ENCODE measurements around the gene TAF4. TPM values are rescaled to one million over a fixed set of nuclear protein-coding genes. Genes with fewer than 3 reads are reported as not detected.

Gene TAF4
- total and polyA plus RNA-seq, 2 donors (not counting 1 experiment from before 2014, with no cell fraction given), result 2.6 to 3.0 TPM

GRCh38 chr20:61976263-61976643 is 89.4 kb downstream of the TAF4 start:
- no peak for TF ChIP-seq EZH2 (IDR thresholded peaks at IDR 0.05; ENCODE audit: low read length, missing control alignments)
- TF ChIP-seq, protein P1, sequence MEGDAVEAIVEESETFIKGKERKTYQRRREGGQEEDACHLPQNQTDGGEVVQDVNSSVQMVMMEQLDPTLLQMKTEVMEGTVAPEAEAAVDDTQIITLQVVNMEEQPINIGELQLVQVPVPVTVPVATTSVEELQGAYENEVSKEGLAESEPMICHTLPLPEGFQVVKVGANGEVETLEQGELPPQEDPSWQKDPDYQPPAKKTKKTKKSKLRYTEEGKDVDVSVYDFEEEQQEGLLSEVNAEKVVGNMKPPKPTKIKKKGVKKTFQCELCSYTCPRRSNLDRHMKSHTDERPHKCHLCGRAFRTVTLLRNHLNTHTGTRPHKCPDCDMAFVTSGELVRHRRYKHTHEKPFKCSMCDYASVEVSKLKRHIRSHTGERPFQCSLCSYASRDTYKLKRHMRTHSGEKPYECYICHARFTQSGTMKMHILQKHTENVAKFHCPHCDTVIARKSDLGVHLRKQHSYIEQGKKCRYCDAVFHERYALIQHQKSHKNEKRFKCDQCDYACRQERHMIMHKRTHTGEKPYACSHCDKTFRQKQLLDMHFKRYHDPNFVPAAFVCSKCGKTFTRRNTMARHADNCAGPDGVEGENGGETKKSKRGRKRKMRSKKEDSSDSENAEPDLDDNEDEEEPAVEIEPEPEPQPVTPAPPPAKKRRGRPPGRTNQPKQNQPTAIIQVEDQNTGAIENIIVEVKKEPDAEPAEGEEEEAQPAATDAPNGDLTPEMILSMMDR (conservative IDR thresholded peaks at IDR 0.05 in 1 of 2, IDR thresholded peaks at IDR 0.05 in 1 of 2; ENCODE audit: low read depth in 1 of 2, low read length in 2 of 2), result no peak
- H3K4me1 ChIP-seq (ENCODE audit: control insufficient read depth, extremely low read depth, insufficient read depth, low read length), result no peaks in the 10 kb centered on the region

GRCh38 chr20:61975407-61976129 is 90.1 kb downstream of the TAF4 start:
- no peak overlapping the region for H3K4me2 ChIP-seq (ENCODE audit: extremely low read depth, insufficient read depth, low read length)
- no peaks in the 10 kb centered on the region for H3K9me3 ChIP-seq (ENCODE audit: control insufficient read depth, insufficient read depth, low read depth, low read length)
- no peak overlapping the region for H3K9ac ChIP-seq (ENCODE audit: insufficient read depth, low read length)
- no peak overlapping the region for H3K4me3 ChIP-seq (replicated peaks in 1 of 4; ENCODE audit: control extremely low read depth in 1 of 4, insufficient read depth in 1 of 4, low read depth in 3 of 4, low read length in 4 of 4)
- H4K20me1 ChIP-seq (ENCODE audit: control insufficient read depth, extremely low read depth, insufficient read depth, low read length), result no peaks in the 10 kb centered on the region
- no peak for DNase-seq (ENCODE audit: low read depth in 2 of 2)
- peaks cover 5% of the 10 kb centered on the region for H3K36me3 ChIP-seq (ENCODE audit: control insufficient read depth, insufficient read depth, low read length)
- H3K4me1 ChIP-seq (ENCODE audit: control insufficient read depth, extremely low read depth, insufficient read depth, low read length), result no peaks in the 10 kb centered on the region
- H2AFZ ChIP-seq (ENCODE audit: low read length), result no peak overlapping the region
- H3K27me3 ChIP-seq (ENCODE audit: control insufficient read depth, insufficient read depth, low read length), result no peaks in the 10 kb centered on the region
- no peak overlapping the region for H3K27ac ChIP-seq (ENCODE audit: insufficient read depth, low read length)
- no peaks in the 10 kb centered on the region for H3K79me2 ChIP-seq (ENCODE audit: control insufficient read depth, insufficient read depth, low read length)
- TF ChIP-seq EZH2 (IDR thresholded peaks at IDR 0.05; ENCODE audit: low read length, missing control alignments), result no peak
- TF ChIP-seq, protein P1 (conservative IDR thresholded peaks at IDR 0.05 in 1 of 2, IDR thresholded peaks at IDR 0.05 in 1 of 2; ENCODE audit: low read depth in 1 of 2, low read length in 2 of 2), result no peak

More at GRCh38 chr20:61976263-61976643, 89.4 kb downstream of the TAF4 start:
- Histone ChIP-seq H3K9ac (ENCODE audit: insufficient read depth, low read length) (no peak overlapping the region), H2AFZ (ENCODE audit: low read length) (no peak overlapping the region), H3K27me3 (ENCODE audit: control insufficient read depth, insufficient read depth, low read length) (no peaks in the 10 kb centered on the region), H3K27ac (ENCODE audit: insufficient read depth, low read length) (no peak overlapping the region), H3K4me3 (replicated peaks in 1 of 4; ENCODE audit: control extremely low read depth in 1 of 4, insufficient read depth in 1 of 4, low read depth in 3 of 4, low read length in 4 of 4) (no peak overlapping the region), H3K9me3 (ENCODE audit: control insufficient read depth, insufficient read depth, low read depth, low read length) (no peaks in the 10 kb centered on the region), H3K79me2 (ENCODE audit: control insufficient read depth, insufficient read depth, low read length) (no peaks in the 10 kb centered on the region), H3K36me3 (ENCODE audit: control insufficient read depth, insufficient read depth, low read length) (peaks cover 5% of the 10 kb centered on the region), H3K4me2 (ENCODE audit: extremely low read depth, insufficient read depth, low read length) (no peak overlapping the region), H4K20me1 (ENCODE audit: control insufficient read depth, extremely low read depth, insufficient read depth, low read length) (no peaks in the 10 kb centered on the region)
- no peak for DNase-seq (ENCODE audit: low read depth in 2 of 2)

- Histone ChIP-seq H3K27ac (ENCODE audit: insufficient read depth, low read length) (no peak overlapping the region), H4K20me1 (ENCODE audit: control insufficient read depth, extremely low read depth, insufficient read depth, low read length) (no peaks in the 10 kb centered on the region), H3K4me2 (ENCODE audit: extremely low read depth, insufficient read depth, low read length) (no peak overlapping the region), H3K9me3 (ENCODE audit: control insufficient read depth, insufficient read depth, low read depth, low read length) (no peaks in the 10 kb centered on the region), H3K4me3 (replicated peaks in 1 of 4; ENCODE audit: control extremely low read depth in 1 of 4, insufficient read depth in 1 of 4, low read depth in 3 of 4, low read length in 4 of 4) (no peak overlapping the region), H3K4me1 (ENCODE audit: control insufficient read depth, extremely low read depth, insufficient read depth, low read length) (no peaks in the 10 kb centered on the region), H2AFZ (ENCODE audit: low read length) (no peak overlapping the region), H3K27me3 (ENCODE audit: control insufficient read depth, insufficient read depth, low read length) (no peaks in the 10 kb centered on the region), H3K36me3 (ENCODE audit: control insufficient read depth, insufficient read depth, low read length) (peaks cover 5% of the 10 kb centered on the region), H3K9ac (ENCODE audit: insufficient read depth, low read length) (no peak overlapping the region), H3K79me2 (ENCODE audit: control insufficient read depth, insufficient read depth, low read length) (no peaks in the 10 kb centered on the region)
- DNase-seq (ENCODE audit: low read depth in 2 of 2), result no peak
- TF ChIP-seq, protein P1 (conservative IDR thresholded peaks at IDR 0.05 in 1 of 2, IDR thresholded peaks at IDR 0.05 in 1 of 2; ENCODE audit: low read depth in 1 of 2, low read length in 2 of 2), result no peak
- no peak for TF ChIP-seq EZH2 (IDR thresholded peaks at IDR 0.05; ENCODE audit: low read length, missing control alignments)
Observed at GRCh38 chr20:61974357-61974665, 91.4 kb downstream of the TAF4 start.

All from fibroblast of lung (primary cell).